ENCODE data around the gene DNAAF3.

Gene DNAAF3

DNA sequence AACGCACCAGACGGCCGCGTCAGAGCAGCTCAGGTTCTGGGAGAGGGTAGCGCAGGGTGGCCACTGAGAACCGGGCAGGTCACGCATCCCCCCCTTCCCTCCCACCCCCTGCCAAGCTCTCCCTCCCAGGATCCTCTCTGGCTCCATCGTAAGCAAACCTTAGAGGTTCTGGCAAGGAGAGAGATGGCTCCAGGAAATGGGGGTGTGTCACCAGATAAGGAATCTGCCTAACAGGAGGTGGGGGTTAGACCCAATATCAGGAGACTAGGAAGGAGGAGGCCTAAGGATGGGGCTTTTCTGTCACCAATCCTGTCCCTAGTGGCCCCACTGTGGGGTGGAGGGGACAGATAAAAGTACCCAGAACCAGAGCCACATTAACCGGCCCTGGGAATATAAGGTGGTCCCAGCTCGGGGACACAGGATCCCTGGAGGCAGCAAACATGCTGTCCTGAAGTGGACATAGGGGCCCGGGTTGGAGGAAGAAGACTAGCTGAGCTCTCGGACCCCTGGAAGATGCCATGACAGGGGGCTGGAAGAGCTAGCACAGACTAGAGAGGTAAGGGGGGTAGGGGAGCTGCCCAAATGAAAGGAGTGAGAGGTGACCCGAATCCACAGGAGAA, 50.9 kb downstream of the DNAAF3 start:
- DNase-seq = peak; percentile 24

DNA sequence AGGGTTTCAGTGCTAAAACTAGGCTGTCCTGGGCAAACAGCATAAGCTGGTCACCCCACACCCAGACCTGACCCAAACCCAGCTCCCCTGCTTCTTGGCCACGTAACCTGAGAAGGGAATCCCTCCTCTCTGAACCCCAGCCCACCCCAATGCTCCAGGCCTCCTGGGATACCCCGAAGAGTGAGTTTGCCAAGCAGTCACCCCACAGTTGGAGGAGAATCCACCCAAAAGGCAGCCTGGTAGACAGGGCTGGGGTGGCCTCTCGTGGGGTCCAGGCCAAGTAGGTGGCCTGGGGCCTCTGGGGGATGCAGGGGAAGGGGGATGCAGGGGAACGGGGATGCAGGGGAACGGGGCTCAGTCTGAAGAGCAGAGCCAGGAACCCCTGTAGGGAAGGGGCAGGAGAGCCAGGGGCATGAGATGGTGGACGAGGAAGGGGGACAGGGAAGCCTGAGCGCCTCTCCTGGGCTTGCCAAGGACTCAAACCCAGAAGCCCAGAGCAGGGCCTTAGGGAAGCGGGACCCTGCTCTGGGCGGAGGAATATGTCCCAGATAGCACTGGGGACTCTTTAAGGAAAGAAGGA, 51.8 kb downstream of the DNAAF3 start:
- DNase-seq = peak; percentile 22

DNA sequence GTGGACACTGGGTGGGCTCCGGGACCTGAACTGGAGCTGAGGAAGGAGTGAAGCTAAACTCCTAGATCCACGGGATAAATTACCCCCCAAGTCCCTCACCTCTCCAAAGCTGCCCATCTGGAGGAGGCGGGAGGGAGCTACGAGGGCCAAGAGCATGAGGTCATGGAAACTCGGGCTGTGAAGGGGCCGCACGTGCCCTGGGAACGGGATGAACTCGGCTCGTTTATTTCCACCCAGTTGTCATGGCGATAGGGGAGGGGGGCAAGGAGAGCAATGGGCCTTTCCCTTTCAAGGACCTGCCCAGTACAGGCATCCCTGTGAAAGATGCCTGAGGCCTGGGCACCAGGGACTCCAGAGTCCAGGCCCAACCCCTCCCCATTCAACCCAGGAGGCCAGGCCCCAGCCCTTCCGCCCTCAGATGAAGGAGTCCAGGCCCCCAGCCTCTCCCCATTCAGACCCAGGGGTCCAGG, 52.8 kb downstream of the DNAAF3 start:
- DNase-seq = peak; percentile 96

DNA sequence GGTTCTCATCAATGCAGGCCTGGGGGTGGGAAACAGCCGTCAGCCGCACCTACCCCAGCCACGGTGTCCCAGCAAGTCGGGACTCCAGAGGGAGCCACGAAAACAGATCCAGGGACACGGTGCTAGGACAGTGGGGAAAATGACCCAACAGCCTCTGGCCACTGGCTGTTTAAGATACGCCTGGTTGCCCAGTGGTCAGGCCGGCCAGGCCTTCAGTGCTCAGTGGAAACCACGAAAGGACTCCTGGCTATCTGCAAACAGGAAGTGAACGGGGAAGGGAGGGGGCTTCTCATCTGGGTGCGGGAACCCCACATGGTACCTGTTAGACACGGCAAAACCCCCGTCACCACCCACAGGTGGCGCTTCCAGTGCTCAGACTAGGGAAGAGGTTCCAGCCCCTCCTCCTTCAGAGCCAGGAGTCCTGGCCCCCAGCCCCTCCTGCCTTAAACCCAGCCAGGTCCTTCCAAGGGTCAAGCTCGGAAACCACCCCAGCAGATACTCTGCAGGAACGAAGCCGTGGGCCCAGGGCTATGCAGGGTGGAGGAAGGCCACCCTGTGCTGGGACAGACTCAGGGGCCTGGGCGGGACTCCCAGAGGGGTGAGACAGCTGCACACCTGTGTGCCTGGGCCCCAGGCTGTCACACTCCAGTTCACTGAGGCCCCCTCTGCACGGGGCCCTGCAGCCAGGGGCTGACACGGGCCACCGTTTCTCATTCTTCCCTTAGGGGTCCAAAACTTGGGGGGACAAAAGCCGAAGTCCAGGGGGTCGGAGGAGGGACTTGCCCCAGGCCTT, 53.4 kb downstream of the DNAAF3 start:
- peak; percentile 32 for DNase-seq

DNA sequence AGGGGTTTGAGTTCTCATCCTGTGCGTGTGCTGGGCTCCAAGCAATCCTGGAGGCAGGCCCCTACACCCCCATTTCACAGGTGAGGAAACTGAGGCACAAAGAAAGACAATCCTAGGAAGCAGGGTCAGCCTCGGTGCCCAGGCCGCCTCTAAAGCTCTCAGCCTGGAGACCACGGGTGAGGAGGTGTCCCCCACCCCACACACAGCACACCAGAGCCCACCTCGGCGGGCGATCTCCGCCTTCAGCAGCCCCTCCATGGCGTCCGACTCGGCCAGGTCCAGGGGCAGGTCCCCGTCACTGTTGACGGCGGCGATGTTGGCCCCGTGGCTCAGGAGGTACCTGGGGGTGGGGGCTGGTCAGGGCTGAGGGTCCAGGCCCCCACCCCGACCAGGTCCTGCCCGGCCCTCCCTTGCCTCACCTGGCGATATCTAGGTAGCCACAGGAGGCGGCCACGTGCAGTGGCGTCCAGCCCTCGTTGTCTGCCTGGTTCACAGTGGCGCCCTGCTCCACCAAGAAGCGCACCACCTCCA, 54.1 kb downstream of the DNAAF3 start:
- peak; percentile 20 for DNase-seq

DNA sequence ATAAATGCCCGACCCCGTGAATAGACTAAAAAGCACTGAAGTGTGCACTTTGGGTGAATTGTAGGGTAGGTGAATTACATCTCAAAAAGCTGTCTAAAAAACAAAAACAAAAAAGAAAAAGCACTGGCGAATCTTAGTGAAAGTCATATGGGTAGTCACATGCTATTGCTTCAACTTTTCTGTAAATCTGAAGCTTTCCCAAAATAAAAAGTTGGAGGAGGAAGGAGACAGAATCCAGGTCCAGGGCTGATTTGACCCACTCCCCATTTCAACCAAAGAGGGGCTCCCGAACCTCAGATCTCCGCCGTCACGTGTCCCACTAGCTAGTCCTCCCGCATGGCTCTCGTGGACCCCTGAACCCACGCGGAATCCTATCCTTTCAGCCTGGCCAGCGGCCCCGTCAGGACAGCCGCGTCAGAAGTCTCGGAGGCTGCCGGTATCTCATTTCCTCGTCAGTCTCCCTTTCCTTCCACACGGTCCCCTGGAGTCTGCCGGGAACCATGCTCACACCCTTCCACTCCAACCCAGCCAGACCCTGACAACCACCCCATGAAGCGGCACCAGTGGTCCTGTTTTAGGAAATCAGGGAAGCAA, 55.1 kb downstream of the DNAAF3 start:
- DNase-seq = no peak

DNA sequence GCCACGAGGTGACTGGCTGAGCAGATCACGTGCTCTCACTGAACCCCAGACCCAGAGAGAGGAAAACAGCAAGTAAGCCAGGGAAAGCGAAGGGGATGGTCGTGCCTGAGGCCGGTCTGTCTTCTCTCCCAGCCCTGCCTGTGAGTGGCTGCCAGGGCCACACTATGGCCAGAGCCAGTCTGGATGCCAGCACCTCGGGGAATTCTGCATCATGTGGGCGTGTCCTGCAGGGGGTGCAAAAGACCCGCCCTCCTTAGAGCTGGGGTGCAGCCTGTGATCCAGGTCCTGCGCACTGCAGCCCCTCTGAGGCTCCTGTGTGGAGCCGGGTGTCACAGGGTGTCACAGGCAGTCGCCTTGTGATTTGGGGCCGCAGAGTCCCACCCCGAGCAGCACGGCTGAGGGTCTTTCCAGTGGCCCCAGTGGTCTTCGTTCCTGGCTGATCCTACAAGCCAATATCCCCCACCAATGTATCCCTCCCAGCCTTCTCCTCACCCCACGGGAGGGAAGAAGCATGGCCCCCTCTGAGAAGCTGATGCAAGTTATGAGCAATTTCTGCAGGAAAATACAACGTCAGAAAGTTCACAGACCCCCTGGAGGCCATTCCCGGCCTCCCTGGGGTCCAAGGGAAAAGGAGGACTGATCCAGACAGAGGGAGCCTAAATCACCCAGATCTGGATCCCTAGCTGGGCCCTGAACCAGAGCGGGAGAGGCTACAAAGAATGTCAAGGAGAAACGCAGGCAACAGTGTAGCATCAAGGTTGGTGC, 56.7 kb downstream of the DNAAF3 start:
- no peak for DNase-seq
